HT-29 (cell line): Measurements from ENCODE around the gene NFE2L3. TPM values are rescaled to one million over a fixed set of nuclear protein-coding genes. Genes with fewer than 3 reads are reported as not detected.
A peak's percentile ranks its signal among the peaks of the same experiment; 100 is the strongest.

Experiments
- DNase-seq: peaks from one replicate; pipeline ENCODE4 v3.0.0-alpha.2; 2015; ENCODE audit warnings: low spot score
- total RNA-seq: library from RNA; depleted of rRNA; stranded (reverse); fragments of >200 nt; shearing (Covaris generic); gene quantifications from 2 replicates; pipeline ENCODE4 v1.2.3, GENCODE V29; 2014; rRNA removed

Gene NFE2L3
- total RNA-seq, 1 experiment from 2014 or later: 43.7 TPM

DNA sequence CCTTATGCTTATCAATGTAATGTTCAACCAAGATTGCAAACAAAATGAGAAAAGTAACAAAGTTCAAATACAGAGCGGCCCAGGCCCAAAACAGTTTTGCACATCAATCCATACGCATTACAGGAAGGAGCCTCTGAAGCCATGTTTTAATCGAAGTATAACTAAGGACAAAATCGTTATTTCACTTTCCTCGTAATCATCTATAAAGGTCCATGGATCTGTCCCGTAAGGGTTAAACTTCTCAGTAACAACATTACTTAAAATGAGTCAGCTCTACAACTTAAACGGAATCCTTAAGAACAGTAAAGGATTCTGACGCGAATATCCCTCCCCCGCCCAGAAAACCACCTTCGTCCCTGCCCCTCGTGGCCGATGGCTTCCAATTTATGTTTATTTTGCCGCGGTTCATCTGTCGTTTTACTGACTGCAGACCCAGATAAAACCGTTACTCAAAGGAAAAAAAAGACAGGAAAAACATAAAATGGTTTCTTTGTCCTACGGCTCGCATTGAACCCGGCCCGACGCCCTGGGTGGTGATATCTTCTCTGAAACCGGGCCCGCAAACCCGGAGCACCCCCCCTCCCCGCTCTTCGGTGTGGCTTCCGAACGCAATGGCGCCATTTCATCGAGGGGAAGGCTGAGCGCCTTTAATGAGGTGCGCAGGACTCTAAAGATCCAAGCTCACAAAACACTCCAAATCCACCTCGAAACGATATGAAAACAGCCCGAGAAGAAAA lies 47.5 kb downstream of the NFE2L3 start:
- peak; percentile 59 for DNase-seq

DNA sequence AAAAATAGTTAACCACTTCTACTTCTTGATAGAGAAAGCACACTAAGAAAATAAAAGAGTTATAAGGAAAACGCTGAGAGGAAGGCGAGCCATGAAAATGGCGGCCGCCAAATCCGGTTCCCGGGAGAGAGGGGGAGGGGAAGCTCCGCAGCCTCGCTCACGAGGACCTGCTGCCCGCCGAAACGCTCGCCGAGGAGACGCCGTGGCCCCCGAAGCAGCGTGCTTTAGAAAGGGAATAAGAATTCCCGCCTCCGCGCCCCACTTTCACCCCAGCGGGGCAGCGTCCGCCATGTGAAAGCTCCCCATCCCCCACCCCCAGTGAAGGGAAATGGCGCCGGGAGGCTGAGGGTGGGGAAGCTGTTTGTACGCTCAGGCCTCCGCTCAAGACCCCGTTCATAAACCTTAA lies 48.0 kb downstream of the NFE2L3 start:
- DNase-seq: peak; percentile 86

DNA sequence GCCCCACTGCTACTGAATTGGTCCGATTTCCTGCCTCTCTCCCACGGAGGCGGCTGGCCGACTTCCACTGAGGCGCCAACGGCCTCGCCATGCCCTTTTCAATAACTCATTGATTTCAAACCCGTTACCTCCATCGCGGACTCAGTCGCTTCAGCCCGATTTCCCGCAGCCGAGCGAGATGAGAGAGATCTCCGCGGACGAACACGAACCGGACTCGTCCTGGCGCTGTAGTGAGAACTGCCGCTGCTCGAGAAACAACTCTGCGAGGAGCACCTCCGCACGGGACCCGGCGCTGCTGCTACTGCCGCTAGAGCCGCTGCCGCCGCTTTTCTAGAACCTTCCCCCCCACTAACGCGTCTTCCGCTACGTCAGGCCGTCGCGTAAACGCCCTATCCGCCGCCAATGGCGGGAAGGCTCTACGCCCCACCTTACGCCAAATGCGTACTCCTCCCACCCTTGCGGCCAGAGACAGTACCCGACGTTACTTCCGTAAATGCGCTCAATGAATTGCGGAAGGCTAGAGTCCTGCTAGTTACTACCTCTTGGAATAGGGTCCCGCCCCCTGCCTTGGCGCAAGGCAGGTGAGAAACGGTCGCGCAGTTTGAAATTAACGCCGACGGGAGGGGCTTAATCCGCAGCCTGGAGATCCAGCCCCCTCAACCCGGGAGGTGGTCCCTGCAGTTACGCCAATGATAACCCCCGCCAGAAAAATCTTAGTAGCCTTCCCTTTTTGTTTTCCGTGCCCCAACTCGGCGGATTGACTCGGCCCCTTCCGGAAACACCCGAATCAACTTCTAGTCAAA lies 48.6 kb downstream of the NFE2L3 start, which contains the start of gene HNRNPA2B1:
HNRNPA2B1 (minus strand) TSS at position 303 of the 803 bp plus-strand sequence; CDS start at position 134, 169 bp downstream.
- DNase-seq: peak; percentile 100

DNA sequence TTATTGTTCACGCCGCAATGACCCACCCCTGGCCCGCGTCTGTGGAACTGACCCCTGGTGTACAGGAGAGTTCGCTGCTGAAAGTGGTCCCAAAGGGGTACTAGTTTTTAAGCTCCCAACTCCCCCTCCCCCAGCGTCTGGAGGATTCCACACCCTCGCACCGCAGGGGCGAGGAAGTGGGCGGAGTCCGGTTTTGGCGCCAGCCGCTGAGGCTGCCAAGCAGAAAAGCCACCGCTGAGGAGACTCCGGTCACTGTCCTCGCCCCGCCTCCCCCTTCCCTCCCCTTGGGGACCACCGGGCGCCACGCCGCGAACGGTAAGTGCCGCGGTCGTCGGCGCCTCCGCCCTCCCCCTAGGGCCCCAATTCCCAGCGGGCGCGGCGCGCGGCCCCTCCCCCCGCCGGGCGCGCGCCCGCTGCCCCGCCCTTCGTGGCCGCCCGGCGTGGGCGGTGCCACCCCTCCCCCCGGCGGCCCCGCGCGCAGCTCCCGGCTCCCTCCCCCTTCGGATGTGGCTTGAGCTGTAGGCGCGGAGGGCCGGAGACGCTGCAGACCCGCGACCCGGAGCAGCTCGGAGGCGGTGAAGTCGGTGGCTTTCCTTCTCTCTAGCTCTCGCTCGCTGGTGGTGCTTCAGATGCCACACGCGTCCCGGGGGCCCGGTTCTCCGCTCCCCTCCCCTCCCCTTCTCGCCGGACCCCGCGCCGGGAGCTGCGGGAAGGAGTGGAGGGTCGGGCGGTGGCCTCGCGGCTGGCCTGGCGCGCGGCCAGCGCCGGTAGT lies 49.4 kb downstream of the NFE2L3 start, which contains the start of gene CBX3:
CBX3 (plus strand) TSS at position 499 of the 772 bp plus-strand sequence. CDS start 1,254 bp downstream, outside the sequence.
- DNase-seq: peak; percentile 92

DNA sequence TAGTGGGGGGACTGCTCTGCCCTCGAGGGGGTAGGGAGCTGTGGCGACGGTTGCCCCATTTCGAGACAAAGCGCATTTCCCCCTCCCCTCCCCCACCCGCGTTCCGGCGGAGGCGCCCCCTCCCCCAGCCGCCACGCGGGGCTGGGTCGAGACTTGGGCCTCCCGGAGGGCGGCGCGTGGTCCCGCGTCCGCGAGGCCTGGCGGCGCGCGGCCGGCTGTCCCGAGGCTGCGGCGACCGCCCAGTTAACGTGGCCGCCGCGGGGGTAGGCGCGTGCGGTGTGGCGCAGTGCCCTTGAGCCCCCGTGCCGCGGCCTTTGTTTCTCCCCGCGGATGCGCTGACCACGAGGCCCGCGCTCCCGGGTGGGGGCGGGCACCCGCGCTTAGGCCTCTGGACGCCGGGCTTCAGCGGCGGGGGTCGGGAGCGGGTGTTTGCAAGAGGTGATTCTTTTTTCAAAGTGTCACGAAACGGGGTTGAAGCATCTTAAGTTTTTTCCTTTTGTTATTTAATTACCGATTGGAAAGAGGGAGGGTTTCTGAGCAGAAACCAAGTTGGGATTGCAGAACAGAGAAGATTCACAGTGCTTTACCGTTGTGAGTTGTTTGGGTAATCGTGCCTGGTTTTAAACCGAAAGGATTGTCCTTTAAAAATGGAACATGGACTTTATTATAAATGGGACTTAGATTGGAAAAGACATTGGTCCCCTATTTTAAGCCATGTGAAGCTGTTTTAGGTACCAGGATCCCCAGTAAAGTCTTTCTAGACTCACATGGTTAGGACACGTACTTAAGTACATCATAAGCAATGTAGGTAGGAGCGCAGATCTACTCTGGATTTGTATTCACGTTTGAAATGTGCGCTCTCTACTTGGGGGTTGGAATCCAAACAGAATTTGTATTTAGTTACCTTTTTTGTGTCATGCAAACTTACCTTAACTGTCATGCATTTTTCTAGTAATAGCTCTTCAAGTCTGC lies 50.3 kb downstream of the NFE2L3 start:
- peak; percentile 64 for DNase-seq

DNA sequence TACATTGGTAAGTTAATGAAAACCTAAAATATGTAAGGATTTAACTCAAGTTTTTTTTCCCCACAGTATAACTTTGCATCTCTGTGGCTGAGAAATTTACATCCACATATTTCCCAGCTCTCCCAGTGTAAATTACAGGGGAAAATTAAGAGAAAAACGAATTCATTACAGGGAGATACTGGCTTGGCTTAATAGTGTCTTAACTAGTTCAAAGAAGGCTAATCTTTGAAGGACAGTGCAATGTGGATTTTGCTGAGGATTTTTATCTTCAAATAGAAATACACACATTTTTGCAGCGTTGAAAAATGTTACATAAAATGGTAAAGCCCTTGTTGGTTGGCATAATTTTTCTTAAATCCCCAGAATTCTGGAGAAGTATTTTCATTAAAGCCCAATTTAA lies 51.0 kb downstream of the NFE2L3 start:
- no peak for DNase-seq

DNA sequence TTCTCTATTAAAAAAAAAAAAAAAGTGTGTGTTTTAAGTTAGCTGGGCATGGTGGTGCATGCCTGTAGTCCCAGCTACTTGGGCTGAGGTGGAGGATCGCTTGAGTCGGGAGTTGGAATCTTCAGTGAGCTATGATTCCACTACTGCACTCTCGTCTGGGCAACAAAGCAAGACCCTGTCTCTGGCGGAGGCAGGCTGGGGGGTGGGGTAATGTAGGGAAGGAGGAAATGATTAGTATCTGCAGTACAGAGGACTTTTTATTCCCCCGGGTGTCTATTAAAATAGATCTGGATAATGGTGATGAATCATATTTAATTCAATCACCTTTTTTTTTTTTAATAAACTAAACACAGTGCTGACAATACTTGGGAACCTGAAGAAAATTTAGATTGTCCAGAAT lies 56.0 kb downstream of the NFE2L3 start:
- no peak for DNase-seq

DNA sequence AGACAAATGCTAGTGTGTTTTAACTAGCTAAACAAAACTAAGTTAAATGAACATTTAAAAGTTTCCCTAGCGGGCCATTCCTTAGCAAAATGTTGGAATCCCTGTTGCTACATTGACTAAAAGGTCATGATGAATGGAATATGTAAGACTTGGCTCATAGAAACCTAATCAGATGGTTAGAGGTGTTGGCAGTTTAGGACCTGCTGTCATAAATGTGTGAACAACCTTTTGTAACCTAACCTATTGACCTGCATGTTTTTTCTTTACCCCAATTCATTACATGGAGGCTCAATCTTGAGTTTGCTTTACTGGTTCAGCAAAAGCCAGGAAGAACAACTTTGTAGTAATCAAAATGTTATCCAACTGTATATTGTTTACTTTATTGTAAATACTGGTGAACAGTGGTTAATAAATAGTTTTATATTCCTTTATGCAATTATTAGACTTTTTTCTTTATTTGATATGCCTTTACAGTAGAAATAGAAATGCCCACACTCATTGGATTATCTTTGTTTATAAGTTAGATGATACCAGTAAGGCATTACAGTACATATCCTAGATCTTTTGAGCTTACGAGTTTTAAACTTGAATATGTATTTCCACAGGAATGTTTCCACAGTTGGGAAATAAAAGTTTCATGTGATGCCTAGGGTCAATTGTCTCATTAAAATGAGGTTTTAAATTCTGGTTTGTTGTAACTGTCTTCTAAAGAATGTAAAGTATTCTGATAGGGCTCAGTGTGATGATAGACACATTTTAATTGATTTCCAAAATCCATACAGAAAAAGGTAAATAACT lies 61.1 kb downstream of the NFE2L3 start:
- DNase-seq: no peak

DNA sequence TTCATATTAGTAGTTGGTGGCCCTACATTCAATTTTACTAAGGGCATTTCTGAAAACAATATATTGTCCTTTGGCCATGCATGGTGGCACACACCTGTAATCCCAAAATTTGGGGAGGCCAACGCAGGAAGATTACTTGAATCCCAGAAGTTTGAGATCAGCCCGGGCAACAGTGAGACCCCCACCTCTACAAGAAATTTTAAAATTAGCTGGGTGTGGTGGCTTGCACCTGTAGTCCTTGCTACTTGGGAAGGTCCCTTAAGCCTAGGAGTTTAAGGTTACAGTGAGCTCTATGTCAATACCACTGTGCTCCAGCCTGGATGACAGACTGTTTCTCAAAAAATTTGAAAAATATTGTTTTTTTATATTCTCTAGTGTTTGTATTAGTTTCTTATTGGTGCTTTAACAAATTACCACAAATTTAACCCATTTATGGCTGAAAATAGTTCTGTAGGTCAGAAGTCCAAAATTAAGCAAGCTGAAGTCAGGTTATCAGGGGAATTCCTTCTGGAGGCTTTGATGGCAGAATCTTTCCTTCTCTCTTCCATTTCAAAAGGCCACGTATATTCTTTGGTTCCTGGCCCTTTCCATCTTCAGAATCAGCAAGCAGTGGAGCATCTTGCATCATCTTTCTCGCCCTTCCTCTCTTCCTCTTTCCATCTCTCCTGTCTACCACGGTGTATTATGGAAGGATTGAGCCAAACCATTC lies 62.0 kb downstream of the NFE2L3 start:
- peak; percentile 12 for DNase-seq

DNA sequence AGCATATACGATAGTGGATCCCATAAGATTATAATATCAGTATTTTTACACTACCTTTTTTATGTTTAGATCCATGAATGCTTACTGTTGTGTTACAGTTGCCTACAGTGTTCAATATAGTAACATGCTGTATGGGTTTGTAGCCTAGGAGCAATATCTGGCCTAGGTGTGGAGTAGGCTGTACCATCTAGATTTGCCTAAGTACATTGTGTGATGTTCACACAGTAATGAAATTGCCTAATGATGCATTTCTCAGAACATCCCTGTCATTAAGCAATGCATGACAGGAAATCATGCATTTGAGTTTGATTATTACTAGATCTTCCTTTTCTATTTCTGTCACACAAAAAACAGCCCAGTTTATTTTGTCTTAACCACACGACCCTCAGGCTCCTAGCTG lies 64.1 kb downstream of the NFE2L3 start:
- DNase-seq: no peak

DNA sequence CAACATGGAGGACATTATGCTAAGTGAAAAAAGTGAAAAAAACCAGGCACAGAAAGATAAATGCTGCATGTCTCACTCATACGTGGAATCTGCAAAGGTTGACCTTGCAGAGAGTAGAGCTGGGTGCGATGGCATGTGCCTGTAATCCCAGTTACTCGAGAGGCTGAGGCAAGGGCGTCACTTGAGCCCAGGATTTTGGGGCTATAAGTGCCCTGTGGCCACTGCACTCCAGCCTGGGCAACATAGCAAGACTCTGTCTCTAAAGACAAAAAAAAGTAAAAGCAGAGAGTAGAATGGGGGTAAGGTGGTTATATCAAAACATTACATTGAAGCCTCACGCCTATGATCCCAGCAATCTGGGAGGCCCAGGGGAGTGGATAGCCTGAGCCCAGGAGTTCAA lies 72.4 kb downstream of the NFE2L3 start:
- no peak for DNase-seq

DNA sequence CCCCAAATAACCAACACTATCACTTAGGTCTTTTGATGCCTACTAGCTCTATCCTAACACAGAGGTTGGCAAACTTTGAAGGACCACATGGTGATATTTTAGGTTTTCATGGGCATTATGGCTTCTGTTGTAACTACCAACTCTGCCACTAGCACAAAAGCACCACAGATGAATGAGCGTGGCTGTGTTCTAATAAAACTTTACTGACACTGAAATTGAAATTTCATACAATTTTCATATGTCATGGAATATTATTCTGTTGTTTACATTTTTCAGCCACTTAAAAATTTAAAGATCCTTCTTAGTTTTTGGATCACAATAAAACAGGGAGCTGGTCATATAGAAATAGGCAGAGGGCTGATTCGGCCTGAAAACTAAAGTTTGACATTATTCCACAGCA lies 76.0 kb downstream of the NFE2L3 start:
- DNase-seq: no peak

DNA sequence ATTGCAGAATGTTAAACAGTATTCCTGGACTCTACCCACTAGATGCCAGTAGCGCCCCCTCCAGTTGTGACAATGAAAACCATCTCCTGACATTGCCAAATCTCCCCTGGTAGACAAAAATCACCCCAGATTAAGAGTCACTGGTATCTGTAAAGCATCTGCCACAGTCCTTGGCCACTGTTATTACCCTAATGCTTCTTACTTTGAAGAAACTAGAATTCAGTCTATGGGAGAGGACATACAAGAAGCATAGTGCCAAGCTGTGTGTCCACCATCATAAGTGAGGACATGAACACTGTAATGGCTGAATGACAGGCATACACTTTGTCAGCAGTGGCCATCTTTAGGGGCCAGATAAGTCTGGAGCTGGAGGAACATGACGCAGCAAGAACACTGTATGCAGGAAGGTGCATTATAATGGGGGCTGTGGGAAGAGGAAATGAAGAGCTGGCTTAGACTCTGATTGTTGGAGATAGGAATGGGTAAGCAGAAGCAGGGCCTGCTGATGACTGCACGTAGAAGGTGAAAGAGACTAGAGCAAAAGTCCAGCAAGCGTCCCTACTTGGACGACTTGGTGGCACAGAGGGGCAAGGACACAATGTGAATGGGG lies 82.0 kb downstream of the NFE2L3 start:
- no peak for DNase-seq

Other genes starting within 250 kb of the NFE2L3 start
- 237 and 272 TPM in 2 replicates for gene HNRNPA2B1, start 48.5 kb downstream of the NFE2L3 start, total RNA-seq
- gene CBX3, start 49.5 kb downstream of the NFE2L3 start, total RNA-seq: 154 and 163 TPM in 2 replicates
- 0.23 TPM in 1 of 2 replicates, not detected in the other for gene SNX10, start 139.7 kb downstream of the NFE2L3 start, total RNA-seq